Measurements from ENCODE around the gene RAE1.

The RAE1 gene

DNA sequence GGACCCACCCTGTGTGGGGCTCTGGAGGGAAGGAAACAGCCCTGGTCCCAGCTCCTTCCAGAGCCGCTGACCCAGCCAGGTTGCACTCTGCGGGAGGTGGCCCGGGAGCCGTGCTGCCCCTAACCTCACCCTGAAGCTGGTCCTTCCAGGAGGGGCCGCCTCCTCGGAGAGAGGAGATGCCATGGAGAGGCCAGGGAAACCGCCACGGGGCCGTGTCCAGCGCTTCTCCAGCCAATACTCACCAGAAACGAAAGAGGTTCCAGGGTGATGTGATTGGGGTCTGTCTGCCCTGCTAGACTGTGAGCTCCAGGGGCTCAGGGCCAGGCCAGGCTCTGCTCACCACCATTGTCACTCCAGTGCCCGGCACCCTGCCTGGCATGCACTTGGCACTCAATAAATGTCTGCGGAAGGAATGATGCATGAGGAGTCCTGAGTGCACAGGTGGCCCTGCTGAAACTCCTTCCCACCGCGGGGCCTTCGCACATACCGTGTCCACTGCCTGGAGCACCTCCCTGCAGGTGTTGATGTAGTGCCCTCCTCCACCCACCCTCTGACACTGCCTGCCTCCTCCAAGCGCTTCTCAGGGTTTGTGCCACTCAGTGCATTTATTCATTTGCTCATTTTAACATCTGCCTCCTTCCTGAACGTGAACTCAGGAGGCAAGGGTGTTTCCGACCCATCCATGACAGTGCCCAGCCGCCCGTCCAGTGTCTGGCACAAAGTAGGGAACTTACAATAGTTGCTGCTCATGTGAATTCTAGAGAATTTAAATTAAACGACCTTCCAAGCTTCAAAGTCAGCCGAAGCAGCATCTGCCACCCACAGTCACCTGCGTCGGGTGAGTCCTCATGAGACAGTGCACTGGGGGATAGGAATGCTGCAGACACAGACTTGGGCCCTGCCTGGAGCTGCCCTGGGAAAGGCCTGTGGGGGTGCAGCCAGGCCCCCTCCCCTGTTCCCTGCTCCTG is 70.5 kb downstream of the RAE1 start:
- Histone ChIP-seq H3K36me3 (ENCODE audit: insufficient read depth, low read length) (no peaks in the 10 kb centered on the region), H3K4me1 (ENCODE audit: insufficient read depth, low read length) (peaks cover 5% of the 10 kb centered on the region; the same call in 1 of the 2 replicates), H3K9ac (ENCODE audit: low read depth, low read length) (no peak overlapping the region), H3K9me3 (ENCODE audit: control insufficient read depth, insufficient read depth, low read length) (no peaks in the 10 kb centered on the region)

DNA sequence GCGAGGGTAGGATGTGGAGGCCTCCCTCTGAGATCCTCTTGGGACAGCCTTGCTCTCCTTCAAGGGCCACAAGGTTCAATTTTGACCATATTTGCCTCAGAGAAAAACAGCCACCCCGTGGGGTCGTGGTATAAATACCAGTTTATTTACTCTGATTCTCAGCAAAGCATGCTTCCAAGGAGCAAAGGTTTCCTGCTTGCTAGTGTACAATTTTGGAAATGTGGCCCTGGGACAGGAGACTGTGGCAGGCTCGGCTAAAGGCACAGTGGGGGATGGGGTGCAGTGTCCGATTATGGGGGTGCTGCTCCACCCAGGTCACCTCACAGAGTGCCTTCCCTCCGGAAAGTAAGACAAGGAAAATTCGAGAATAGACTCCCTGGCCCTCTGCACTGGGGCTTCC is 71.2 kb downstream of the RAE1 start:
- no peak overlapping the region for H3K9ac ChIP-seq (ENCODE audit: low read depth, low read length)

DNA sequence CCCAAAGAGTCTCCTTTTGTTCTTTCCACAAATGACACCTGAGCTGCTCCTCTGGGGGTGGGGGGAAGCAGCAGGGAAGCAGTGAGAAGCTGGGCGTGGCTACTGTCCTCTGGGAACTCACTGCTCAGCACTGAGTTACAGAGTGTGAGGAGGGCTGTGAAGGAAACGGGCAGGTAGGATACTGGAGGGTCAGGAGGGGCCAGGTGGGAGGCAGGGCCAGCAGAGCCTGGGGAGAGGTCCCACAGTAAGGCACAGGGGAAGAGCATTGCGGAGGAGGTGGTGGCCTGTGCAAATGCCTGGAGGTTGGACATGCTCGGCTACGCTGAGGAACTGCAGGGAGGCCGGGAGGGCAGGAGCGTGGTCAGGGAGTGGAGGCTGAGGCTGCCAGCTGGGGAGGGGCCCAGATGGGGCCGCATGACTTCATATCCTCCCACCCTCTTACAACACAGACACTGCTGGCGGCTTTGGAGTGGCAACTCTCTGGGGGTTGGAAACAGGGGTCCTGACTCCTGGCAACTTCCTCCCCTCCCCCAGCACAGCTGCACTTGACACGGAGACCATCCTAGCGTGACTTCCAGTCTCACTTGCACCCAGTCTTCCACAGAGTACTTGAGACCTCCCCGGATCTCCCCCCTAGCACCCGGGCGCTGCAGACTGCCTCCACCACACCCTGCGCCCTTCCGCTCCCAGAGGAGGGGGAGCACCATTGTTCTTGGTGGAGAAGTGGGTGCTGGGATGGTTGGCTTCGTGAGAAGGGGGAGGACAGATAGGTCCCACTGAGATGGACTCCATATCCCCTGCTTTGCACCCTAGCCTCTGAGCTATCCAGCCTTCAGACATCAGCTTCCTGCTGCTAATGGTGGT is 74.3 kb downstream of the RAE1 start:
- Histone ChIP-seq H3K36me3 (ENCODE audit: insufficient read depth, low read length) (no peaks in the 10 kb centered on the region), H3K9ac (ENCODE audit: low read depth, low read length) (no peak overlapping the region; the same call in 1 of the 2 replicates), H3K9me3 (ENCODE audit: control insufficient read depth, insufficient read depth, low read length) (no peaks in the 10 kb centered on the region), H3K4me1 (ENCODE audit: insufficient read depth, low read length) (peaks cover 5% of the 10 kb centered on the region; the same call in 1 of the 2 replicates)

More for the DNA sequence above, 71.2 kb downstream of the RAE1 start:
- no peaks in the 10 kb centered on the region for H3K9me3 ChIP-seq (ENCODE audit: control insufficient read depth, insufficient read depth, low read length)
- H3K4me1 ChIP-seq (ENCODE audit: insufficient read depth, low read length) = peaks cover 5% of the 10 kb centered on the region; the same call in 1 of the 2 replicates
- H3K36me3 ChIP-seq (ENCODE audit: insufficient read depth, low read length) = no peaks in the 10 kb centered on the region

DNA sequence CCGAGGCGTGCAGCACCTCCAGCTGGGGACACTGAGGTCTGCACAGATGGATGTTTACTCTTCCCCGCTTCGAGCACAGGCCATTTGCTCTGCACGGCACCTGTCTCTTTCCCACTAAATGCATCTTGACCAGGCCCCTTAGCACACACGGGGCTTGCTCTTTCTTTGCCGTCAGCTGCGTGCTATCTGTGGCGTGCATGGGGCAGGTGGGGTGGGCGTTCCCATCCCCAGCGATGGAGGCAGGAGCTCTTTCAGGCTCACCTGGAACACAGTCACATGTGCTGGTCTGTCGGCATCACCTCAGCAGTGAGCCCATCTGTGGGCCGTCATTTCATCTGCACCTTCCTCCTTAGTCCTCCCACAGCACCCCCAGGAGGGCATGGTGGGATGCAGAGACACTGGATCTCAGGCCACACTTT is 75.2 kb downstream of the RAE1 start:
- Histone ChIP-seq H3K36me3 (ENCODE audit: insufficient read depth, low read length) (no peaks in the 10 kb centered on the region), H3K9me3 (ENCODE audit: control insufficient read depth, insufficient read depth, low read length) (no peaks in the 10 kb centered on the region), H3K9ac (ENCODE audit: low read depth, low read length) (no peak overlapping the region), H3K4me1 (ENCODE audit: insufficient read depth, low read length) (peaks cover 5% of the 10 kb centered on the region; the same call in 1 of the 2 replicates)

DNA sequence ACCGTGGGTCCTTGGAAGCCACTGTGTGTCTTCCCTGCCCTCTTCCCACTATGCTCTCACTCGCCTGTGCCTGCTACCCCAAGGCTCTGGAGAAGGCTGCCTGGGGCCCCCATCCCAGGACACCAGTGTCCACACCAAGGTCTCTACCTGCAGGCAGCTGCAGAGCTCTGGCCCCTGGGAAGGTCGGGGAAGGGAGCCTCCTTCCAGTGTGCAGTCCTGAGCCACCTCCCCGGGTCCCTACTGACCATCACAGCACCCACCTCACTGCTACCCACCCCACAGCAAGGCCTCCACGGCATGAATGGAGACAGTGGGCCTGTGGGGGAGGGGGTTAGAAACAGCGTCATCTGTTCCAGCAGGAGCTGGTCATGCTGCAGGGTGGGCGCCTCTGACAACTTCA is 75.8 kb downstream of the RAE1 start:
- Histone ChIP-seq H3K9ac (ENCODE audit: low read depth, low read length) (no peak overlapping the region), H3K9me3 (ENCODE audit: control insufficient read depth, insufficient read depth, low read length) (no peaks in the 10 kb centered on the region), H3K36me3 (ENCODE audit: insufficient read depth, low read length) (no peaks in the 10 kb centered on the region), H3K4me1 (ENCODE audit: insufficient read depth, low read length) (peaks cover 5% of the 10 kb centered on the region; the same call in 1 of the 2 replicates)

GRCh38 chr20:57428324-57429158 is 77.5 kb downstream of the RAE1 start:
- Histone ChIP-seq H3K9me3 (ENCODE audit: control insufficient read depth, insufficient read depth, low read length) (no peaks in the 10 kb centered on the region), H3K36me3 (ENCODE audit: insufficient read depth, low read length) (no peaks in the 10 kb centered on the region), H3K9ac (ENCODE audit: low read depth, low read length) (no peak overlapping the region), H3K4me1 (ENCODE audit: insufficient read depth, low read length) (peaks cover 5% of the 10 kb centered on the region; the same call in 1 of the 2 replicates)

All from ES-I3 (cell line).